Measurements from ENCODE around the gene GBP1.
A peak's percentile ranks its signal among the peaks of the same experiment; 100 is the strongest.
"Not testable (repeated sequence)": the region's sequence is repeated elsewhere in the genome, so short reads cannot be mapped to it uniquely, and the experiment has no call there.

Gene GBP1

GRCh38 chr1:89051300-89051954, 13.6 kb downstream of the GBP1 start:
- no peak for DNase-seq

- no peak for DNase-seq
These were observed 14.4 kb downstream of the GBP1 start for GRCh38 chr1:89050649-89051033.

- DNase-seq = not testable (repeated sequence)
These were observed 14.9 kb downstream of the GBP1 start for GRCh38 chr1:89049901-89050648.

GRCh38 chr1:89049187-89049586, 15.8 kb downstream of the GBP1 start:
- DNase-seq = not testable (repeated sequence)

- no peak for DNase-seq
These were observed 17.3 kb downstream of the GBP1 start for GRCh38 chr1:89047734-89048133.

- not testable (repeated sequence) for DNase-seq
These were observed 18.5 kb downstream of the GBP1 start for GRCh38 chr1:89046318-89047183.

GRCh38 chr1:89044970-89045721, 19.9 kb downstream of the GBP1 start:
- no peak for DNase-seq

GRCh38 chr1:89043940-89044339, 21.1 kb downstream of the GBP1 start:
- DNase-seq = no peak

- DNase-seq = peak in 2 of 14 donors; percentile 5 to 8
These were observed 22.5 kb downstream of the GBP1 start for GRCh38 chr1:89042491-89042890.

- DNase-seq = no peak
These were observed 23.3 kb downstream of the GBP1 start for GRCh38 chr1:89041721-89042120.

- no peak for DNase-seq
These were observed 23.8 kb downstream of the GBP1 start for GRCh38 chr1:89041119-89041641.

GRCh38 chr1:89040315-89040626, 24.7 kb downstream of the GBP1 start:
- DNase-seq = no peak

GRCh38 chr1:89037186-89037585, 27.8 kb downstream of the GBP1 start:
- DNase-seq = no peak

GRCh38 chr1:89035080-89035479, 29.9 kb downstream of the GBP1 start:
- DNase-seq = no peak

- DNase-seq = not testable (repeated sequence)
These were observed 31.0 kb downstream of the GBP1 start for GRCh38 chr1:89034004-89034403.

- not testable (repeated sequence) for DNase-seq
These were observed 36.0 kb downstream of the GBP1 start for GRCh38 chr1:89029051-89029450.

GRCh38 chr1:89025928-89026327, 39.1 kb downstream of the GBP1 start:
- DNase-seq = no peak

GRCh38 chr1:89023026-89023425, 42.0 kb downstream of the GBP1 start:
- DNase-seq = no peak

GRCh38 chr1:89022167-89022959, 42.6 kb downstream of the GBP1 start, which contains the start of gene GBP3:
Gene GBP3 (minus strand): TSS chr1:89022866. CDS start chr1:89020721, 2,145 bp downstream.
- DNase-seq = no peak

- not testable (repeated sequence) for DNase-seq
These were observed 46.7 kb downstream of the GBP1 start for GRCh38 chr1:89018318-89018717.

- DNase-seq = no peak
These were observed 56.5 kb downstream of the GBP1 start for GRCh38 chr1:89008511-89008910.

All from C1 segment of cervical spinal cord (tissue), 14 donors.